ES-I3 (cell line): Measurements from ENCODE around the gene FHAD1.

Experiments
- H3K36me3 ChIP-seq: 2 replicates; pipeline ENCODE4 v1.6.1; 2013; ENCODE audit warnings: mild to moderate bottlenecking, low read length, control low read depth, moderate library complexity; ENCODE audit not compliant: insufficient read depth
- H3K4me1 ChIP-seq: 2 replicates; pipeline ENCODE4 v1.6.1; 2013; ENCODE audit warnings: mild to moderate bottlenecking, control low read depth, low read length; ENCODE audit not compliant: insufficient read depth
- H3K9ac ChIP-seq: 2 replicates; pipeline ENCODE4 v1.6.1; 2013; ENCODE audit warnings: low read depth, mild to moderate bottlenecking, low read length, moderate library complexity
- H3K9me3 ChIP-seq: 2 replicates; pipeline ENCODE4 v1.6.1; 2013; ENCODE audit warnings: mild to moderate bottlenecking, low read length, moderate library complexity; ENCODE audit not compliant: control insufficient read depth, insufficient read depth

FHAD1 gene

DNA sequence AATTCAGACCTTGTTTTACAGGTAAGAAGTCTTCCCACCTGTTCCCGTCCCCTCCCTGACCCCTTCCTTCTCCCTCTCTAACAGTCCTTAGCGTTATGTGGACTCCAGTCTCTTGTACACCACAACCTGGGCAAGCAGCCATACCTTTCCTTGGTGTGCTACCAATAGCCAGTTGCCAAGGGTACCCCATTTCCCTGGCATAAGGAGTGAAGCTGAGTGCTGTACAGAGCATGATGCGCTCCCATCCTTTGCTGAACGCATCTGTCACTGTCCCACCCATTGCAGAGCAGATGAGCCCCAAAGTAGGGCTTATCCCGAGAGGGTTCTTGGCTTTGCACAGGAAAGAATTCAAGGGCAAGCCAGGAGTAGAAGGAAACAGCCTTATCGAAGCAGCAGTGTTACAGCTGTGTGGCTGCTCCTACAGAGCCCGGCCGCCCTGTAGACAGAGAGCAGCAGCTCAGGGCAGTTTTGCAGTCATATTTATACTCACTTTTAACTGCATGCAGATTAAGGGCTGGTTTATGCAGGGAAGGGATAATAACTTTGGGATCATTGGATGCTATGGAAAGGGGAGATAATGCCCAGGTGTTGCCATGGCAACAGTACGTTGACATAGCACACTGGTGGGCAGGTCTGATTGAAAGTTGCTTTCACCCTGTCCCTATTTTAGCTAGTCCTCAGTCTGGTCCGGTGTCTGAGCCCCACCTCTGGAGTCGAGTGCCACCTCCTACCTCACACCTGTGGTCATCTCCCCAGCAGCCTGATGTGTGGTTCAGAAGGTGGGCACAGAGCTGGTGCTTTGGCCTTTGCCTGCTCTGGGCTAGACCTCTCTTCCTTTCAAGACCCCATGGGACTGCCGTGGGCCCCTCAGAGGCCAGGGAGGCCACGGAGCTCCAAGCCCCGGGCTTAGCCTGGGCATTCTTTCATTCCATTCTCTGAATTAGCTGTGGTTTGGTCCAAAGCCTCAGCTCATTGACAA, 5.1 kb downstream of the FHAD1 start:
- no peak overlapping the region for H3K9ac ChIP-seq
- no peaks in the 10 kb centered on the region for H3K36me3 ChIP-seq
- no peaks in the 10 kb centered on the region for H3K4me1 ChIP-seq
- H3K9me3 ChIP-seq: no peaks in the 10 kb centered on the region

DNA sequence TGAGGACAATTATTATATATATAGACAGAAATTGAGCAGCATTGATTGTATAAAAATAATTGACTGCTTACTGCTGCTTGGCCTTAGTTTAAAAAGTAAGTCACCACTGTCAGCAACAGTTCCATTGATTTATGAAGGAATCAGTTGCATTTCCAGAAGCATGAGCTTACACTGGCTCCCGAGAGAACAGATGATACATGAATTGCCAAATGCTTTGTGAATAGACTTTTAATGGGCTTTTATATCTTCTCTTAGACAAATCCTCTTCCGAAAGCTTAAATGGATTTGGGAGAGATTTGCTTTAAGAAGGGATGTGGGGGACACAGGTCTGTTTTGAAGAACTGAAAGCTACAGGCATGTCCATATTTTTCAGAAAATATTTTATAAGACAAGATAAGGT, 7.5 kb downstream of the FHAD1 start:
- Histone ChIP-seq H3K9me3 (no peaks in the 10 kb centered on the region), H3K4me1 (no peaks in the 10 kb centered on the region), H3K36me3 (no peaks in the 10 kb centered on the region), H3K9ac (no peak overlapping the region)

DNA sequence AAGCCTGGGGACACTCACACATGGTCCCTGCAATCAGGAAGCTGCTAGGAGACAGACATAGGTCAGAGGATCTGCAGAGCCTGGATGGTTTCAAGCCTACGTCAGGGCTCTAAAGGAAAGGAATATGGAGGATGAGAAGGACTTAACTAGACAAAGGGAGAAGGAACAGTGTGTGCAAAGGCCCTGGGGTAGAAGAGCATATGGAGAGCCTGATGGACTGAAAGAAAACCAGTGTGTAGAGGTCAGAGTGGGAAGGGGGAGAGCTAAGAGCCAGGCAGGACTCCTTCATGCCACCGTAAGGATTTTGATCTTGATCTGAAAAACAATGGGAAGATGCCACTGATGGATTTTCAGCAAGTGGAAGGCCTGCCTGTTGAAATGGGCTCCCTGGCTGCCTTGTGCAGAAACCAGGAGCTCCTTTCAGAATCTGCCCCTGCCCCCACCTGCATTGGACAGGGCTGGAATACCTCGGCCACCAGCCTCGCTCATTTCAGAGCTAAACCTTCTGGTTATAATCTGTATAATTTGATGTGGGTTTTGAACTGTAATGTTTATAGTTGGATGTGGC, 8.6 kb downstream of the FHAD1 start:
- Histone ChIP-seq H3K4me1 (no peaks in the 10 kb centered on the region), H3K9me3 (no peaks in the 10 kb centered on the region), H3K36me3 (no peaks in the 10 kb centered on the region), H3K9ac (no peak overlapping the region)

DNA sequence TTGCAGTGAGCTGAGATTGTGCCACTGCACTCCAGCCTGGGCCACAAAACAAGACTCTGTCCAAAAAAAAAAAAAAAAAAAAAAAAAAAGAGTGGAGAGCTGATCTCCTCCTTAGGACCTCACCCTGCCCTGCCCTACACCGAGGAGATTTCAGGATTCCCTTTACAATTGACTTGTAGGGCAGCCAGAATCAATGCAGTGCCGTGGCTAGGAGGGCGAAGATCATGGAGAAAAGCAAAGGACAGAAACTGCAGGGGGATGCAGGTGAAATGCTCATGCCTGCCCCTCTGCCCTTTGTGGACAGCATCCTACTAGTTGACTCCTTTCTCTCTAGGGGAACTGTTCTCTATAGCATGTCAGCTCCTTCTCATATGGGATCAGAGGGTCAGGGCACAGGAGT, 9.6 kb downstream of the FHAD1 start:
- H3K36me3 ChIP-seq: no peaks in the 10 kb centered on the region
- no peaks in the 10 kb centered on the region for H3K9me3 ChIP-seq
- H3K4me1 ChIP-seq: no peaks in the 10 kb centered on the region
- no peak overlapping the region for H3K9ac ChIP-seq

DNA sequence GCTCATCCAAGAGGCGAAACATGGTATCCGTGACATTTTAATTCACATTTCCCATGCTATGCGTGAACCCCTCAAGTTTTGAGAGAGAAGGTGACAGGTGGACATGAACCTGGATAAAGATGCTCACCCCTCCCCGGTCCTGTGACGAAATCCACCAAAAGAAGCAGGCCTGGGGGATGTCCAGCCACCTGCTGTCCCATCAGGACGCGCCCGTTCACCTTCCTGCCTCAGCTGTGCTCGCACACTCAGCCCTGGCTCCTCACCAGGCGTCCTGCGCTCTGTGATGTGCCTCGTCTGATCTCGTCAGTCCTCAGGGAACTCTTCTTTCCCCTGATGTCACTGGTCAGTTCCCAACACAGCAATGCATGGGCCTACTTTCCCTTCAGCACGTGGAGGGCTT, 10.3 kb downstream of the FHAD1 start:
- no peaks in the 10 kb centered on the region for H3K9me3 ChIP-seq
- H3K4me1 ChIP-seq: no peaks in the 10 kb centered on the region
- no peak overlapping the region for H3K9ac ChIP-seq
- no peaks in the 10 kb centered on the region for H3K36me3 ChIP-seq

DNA sequence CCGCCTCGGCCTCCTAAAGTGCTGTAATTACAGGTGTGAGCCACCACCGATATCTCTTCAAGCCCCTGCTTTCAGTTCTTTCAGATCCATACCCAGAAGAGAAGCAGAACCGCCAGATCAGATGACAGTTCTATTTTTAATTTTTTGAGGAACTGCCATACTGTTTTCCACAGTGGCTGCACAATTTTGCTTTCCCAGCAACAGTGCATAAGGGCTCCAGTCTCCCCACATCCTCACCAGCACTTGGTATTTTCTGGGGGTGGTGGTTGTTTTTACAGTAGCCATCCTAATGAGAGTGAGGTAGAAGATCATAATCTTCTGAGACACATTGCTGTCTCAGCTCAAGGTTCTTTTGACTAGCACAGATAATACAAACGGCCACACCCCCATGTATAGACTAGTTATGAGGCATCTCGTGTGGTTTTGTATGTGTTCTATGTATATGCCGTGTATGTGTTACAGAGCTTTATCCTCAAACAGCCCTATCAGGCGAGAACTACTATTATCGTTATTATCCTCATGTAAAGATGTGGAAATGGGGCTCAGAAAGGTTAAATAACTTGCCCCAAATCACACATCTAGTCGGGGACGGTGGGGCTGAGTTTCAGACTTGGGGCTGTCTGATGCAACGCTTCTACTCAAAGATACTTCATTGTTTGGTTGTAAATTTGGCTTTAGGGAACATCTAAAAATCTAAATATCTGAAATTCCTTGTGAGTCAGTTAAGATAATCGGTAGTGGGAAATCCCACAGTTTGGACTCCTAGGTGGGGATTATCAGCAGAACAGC, 12.0 kb downstream of the FHAD1 start:
- no peaks in the 10 kb centered on the region for H3K9me3 ChIP-seq
- H3K4me1 ChIP-seq: no peaks in the 10 kb centered on the region
- H3K36me3 ChIP-seq: no peaks in the 10 kb centered on the region

DNA sequence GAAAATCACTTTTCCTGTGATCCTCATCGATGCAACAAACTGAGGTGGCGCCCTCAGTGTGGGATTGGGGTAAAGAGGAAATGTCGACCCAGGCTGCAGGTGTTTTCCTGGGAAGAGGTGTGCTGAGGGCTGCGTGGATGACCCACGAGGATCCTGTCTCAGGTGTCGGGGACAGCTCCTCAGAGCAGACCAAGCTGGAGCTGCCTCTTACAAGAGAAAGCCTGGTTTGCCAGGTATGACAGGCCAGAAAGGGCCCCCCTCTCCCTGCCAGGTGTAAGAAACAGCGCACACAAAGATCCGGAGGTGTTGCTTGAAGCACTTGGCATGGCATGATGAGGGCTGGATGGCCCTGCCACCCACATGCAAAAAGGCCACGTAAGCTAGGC, 12.6 kb downstream of the FHAD1 start:
- Histone ChIP-seq H3K4me1 (no peaks in the 10 kb centered on the region), H3K9ac (no peak overlapping the region), H3K9me3 (no peaks in the 10 kb centered on the region), H3K36me3 (no peaks in the 10 kb centered on the region)

More for the DNA sequence above, 12.0 kb downstream of the FHAD1 start:
- no peak overlapping the region for H3K9ac ChIP-seq

DNA sequence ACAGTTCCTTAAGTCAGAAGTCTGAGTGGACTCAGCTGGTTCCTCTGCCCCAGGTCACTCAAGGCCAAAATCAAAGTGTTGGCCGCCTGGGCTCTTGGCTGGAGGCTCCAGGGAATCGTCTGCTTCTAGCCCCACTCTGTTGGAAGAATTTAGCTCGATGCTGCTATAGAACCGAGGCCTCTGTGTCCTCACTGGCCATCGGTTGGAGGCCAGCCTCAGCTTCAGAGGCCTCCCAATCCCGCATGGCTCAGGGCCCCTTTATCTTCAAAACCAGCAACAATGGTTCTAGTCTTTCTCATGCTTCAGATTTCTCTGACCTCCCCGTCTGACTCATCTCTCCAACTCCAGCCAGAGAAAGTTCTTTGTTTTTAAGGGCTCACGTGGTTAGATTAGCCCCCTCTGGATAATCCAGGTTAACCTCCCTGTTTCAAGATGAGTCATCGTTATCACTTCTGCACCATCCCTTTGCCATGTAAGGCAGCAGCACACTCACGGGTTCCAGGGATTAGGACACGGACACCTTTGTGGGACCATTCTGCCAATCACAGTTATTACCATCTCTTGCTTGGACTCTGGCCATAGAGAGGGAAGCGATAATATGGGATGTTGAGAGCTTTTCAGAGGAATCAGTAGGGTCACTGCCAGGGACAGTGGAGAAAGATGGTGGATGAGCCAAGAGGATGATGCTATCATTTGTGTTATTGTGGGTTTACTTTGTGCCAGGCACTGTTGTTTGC, 13.6 kb downstream of the FHAD1 start:
- Histone ChIP-seq H3K9me3 (no peaks in the 10 kb centered on the region), H3K9ac (no peak overlapping the region), H3K4me1 (no peaks in the 10 kb centered on the region), H3K36me3 (no peaks in the 10 kb centered on the region)

DNA sequence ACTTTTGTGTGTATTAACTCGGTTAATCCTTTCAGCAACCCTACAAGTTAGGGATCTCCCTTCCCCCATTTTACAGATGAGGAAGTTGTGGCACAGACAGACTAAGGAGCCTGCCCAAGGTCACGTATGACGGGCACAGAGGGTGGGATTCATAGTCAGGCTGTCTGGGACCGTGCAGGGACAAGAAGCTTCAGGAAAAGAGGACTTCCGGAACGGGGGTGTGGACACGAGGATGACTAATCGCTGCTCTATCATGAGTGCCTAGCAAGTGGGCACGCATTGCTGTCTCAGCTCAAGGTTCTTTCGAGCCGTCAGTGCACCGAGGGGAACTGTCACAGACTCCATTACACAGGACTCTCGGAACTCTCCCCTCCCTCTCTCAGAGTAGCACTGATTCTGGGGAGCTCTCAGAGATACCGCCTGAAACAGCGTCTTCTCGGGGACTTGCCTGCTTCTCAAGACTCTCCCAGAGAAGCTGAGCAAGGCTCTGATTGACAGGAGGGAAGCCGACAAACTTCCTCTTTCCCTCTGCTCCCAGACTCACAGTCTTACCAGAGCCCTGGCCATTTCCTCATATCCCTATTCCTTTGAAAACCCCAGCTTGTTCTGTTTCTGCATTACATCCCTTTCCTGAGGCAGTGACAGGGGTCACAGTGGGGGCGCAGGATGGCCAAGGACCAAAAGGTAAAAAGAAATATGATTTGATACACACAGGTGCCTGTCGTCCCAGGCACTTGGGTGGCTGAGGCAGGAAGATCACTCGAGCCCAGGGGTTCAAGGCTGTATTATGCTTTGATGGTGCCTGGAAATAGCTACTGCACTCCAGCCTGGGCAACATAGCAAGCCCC, 14.4 kb downstream of the FHAD1 start:
- H3K9ac ChIP-seq: no peak overlapping the region
- H3K4me1 ChIP-seq: no peaks in the 10 kb centered on the region
- H3K9me3 ChIP-seq: no peaks in the 10 kb centered on the region

DNA sequence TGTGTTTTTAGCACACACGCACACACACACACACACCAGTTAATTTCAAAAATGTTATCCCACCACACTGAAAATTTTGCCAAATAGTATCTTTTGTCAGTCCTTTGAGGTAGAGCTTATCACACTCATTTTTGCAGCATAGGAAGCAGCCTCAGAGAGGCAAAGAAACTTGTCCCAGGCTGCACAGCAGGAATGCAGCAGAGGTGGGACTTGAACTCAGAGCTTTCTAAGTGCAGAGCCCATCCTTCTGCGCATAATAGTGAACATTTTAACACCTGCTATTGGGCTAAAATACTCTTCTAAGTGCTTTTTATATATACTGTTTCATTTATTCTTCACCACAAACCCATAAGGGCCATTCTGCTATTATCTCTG, 15.0 kb downstream of the FHAD1 start:
- no peaks in the 10 kb centered on the region for H3K36me3 ChIP-seq
- H3K9me3 ChIP-seq: no peaks in the 10 kb centered on the region
- no peaks in the 10 kb centered on the region for H3K4me1 ChIP-seq
- no peak overlapping the region for H3K9ac ChIP-seq

More for the DNA sequence above, 14.4 kb downstream of the FHAD1 start:
- H3K36me3 ChIP-seq: no peaks in the 10 kb centered on the region

DNA sequence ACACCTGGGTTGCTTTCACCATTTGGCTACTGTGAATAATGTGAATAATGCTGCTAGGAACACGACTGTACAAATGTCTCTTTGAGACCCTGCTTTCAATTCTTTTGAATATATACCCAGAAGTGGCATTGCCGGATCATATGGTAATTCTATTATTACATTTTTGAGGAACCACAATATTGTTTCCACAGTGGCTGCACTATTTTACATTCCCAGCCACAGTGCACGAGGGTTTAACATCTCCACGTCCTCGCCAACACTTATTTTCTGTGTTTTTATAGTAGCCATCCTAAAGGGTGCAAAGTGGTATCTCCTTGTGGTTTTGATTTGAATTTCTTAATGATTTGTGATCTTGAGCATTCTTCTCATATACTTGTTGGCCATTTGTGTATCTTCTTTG, 15.7 kb downstream of the FHAD1 start:
- Histone ChIP-seq H3K9me3 (no peaks in the 10 kb centered on the region), H3K9ac (no peak overlapping the region), H3K4me1 (no peaks in the 10 kb centered on the region), H3K36me3 (no peaks in the 10 kb centered on the region)

DNA sequence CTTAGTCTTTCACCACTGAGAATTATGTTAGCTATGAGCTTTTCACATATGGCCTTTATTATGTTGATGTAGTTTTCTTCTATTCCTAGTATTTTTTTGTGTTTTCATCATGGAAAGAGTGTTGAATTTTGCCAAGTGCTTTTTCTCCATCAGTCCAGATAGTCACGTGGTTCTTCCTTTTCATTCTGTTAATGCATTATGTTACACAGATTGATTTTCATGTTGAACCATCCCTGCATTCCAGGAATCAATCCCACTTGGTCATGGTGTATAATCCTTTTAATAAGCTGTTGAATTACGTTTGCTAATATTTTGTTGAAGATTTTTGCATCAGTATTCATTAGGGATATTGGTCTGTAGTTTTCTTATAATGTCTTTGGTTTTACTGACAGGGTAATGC, 17.7 kb downstream of the FHAD1 start:
- Histone ChIP-seq H3K36me3 (no peaks in the 10 kb centered on the region), H3K4me1 (no peaks in the 10 kb centered on the region), H3K9me3 (no peaks in the 10 kb centered on the region), H3K9ac (no peak overlapping the region)

DNA sequence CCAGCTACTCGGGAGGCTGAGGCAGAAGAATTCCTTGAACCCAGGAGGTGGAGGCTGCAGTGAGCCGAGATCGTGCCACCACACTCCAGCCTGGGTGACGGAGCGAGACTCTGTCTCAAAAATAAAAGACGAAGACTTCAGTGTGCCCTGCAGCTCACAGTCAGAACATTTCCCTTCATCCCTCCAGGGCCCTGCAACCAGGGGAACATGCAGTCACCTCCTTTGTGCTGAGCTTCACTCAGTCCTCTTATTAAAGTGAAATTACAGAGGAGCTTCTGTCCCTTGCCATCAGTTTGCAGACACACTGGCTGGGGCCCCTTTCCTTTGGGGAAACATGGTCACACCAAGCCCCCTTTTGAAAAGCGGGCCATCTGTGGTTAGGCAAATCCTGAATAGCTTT, 24.2 kb downstream of the FHAD1 start:
- Histone ChIP-seq H3K4me1 (no peaks in the 10 kb centered on the region), H3K9ac (no peak overlapping the region), H3K9me3 (no peaks in the 10 kb centered on the region), H3K36me3 (no peaks in the 10 kb centered on the region)
